DMS79 (cell line): ENCODE results near the gene FBXW8.

Experiments
- DNase-seq: peaks from one replicate; lab custom pipeline; 2025; lab: John Stamatoyannopoulos, UW

The FBXW8 gene

GRCh38 chr12:116990971-116991966 is 80.5 kb downstream of the FBXW8 start:
- DNase-seq: no peak

GRCh38 chr12:116996093-116996492 is 85.3 kb downstream of the FBXW8 start:
- DNase-seq: no peak

- no peak for DNase-seq
Observed at GRCh38 chr12:116996621-116997020, 85.9 kb downstream of the FBXW8 start.

- no peak for DNase-seq
Observed at GRCh38 chr12:116999066-116999465, 88.3 kb downstream of the FBXW8 start.

- DNase-seq: no peak
Observed at GRCh38 chr12:117000316-117000715, 89.6 kb downstream of the FBXW8 start.

GRCh38 chr12:117002051-117002817 is 91.5 kb downstream of the FBXW8 start:
- no peak for DNase-seq

- DNase-seq: no peak
Observed at GRCh38 chr12:117003883-117004404, 93.2 kb downstream of the FBXW8 start.

GRCh38 chr12:117005417-117006046 is 94.8 kb downstream of the FBXW8 start:
- no peak for DNase-seq

GRCh38 chr12:117006333-117006732 is 95.6 kb downstream of the FBXW8 start:
- no peak for DNase-seq

GRCh38 chr12:117007577-117007976 is 96.8 kb downstream of the FBXW8 start:
- no peak for DNase-seq

- DNase-seq: no peak
Observed at GRCh38 chr12:117009759-117010158, 99.0 kb downstream of the FBXW8 start.

GRCh38 chr12:117010693-117011451 is 100.1 kb downstream of the FBXW8 start:
- DNase-seq: no peak

GRCh38 chr12:117011988-117012805 is 101.4 kb downstream of the FBXW8 start:
- DNase-seq: no peak

GRCh38 chr12:117013726-117014125 is 103.0 kb downstream of the FBXW8 start:
- no peak for DNase-seq

GRCh38 chr12:117014342-117014887 is 103.7 kb downstream of the FBXW8 start:
- DNase-seq: no peak

- DNase-seq: no peak
Observed at GRCh38 chr12:117015811-117016210, 105.1 kb downstream of the FBXW8 start.

GRCh38 chr12:117017807-117018206 is 107.1 kb downstream of the FBXW8 start:
- DNase-seq: no peak

- DNase-seq: no peak
Observed at GRCh38 chr12:117018276-117018675, 107.5 kb downstream of the FBXW8 start.

- DNase-seq: no peak
Observed at GRCh38 chr12:117018685-117019084, 107.9 kb downstream of the FBXW8 start.

GRCh38 chr12:117019866-117020265 is 109.1 kb downstream of the FBXW8 start:
- no peak for DNase-seq
